NOMO-1 (cell line): ENCODE results near the gene MAPK9.
A peak's percentile ranks its signal among the peaks of the same experiment; 100 is the strongest.

Experiments
- DNase-seq, 2 experiments: peaks; one replicate each; lab custom pipeline; 2025; ENCODE audit not compliant: unreplicated experiment in 2 of 2; lab: John Stamatoyannopoulos, UW

Gene MAPK9

GRCh38 chr5:180296771-180297170 lies 4.9 kb upstream of the MAPK9 start:
- no peak for DNase-seq

GRCh38 chr5:180294913-180295555 lies 3.2 kb upstream of the MAPK9 start:
- no peak for DNase-seq

GRCh38 chr5:180294411-180294810 lies 2.5 kb upstream of the MAPK9 start:
- DNase-seq = no peak

GRCh38 chr5:180291234-180291940 lies 496 bp downstream of the MAPK9 start:
- peak in 1 of 2 experiments; percentile 29 for DNase-seq

- DNase-seq = no peak
These were observed 1.2 kb downstream of the MAPK9 start for GRCh38 chr5:180290568-180291233.

- no peak for DNase-seq
These were observed 1.9 kb downstream of the MAPK9 start for GRCh38 chr5:180289966-180290365.

- DNase-seq = no peak
These were observed 2.5 kb downstream of the MAPK9 start for GRCh38 chr5:180289433-180289832.

- DNase-seq = no peak
These were observed 4.0 kb downstream of the MAPK9 start for GRCh38 chr5:180287868-180288267.

GRCh38 chr5:180287404-180287803 lies 4.5 kb downstream of the MAPK9 start:
- DNase-seq = no peak

GRCh38 chr5:180284149-180284548 lies 7.7 kb downstream of the MAPK9 start:
- no peak for DNase-seq

GRCh38 chr5:180283026-180283615 lies 8.8 kb downstream of the MAPK9 start:
- DNase-seq = no peak

- DNase-seq = no peak
These were observed 9.6 kb downstream of the MAPK9 start for GRCh38 chr5:180282281-180282680.

GRCh38 chr5:180281706-180282105 lies 10.2 kb downstream of the MAPK9 start:
- DNase-seq = no peak

GRCh38 chr5:180274695-180275094 lies 17.2 kb downstream of the MAPK9 start:
- DNase-seq = no peak

- peak; percentile 16 to 48 for DNase-seq
These were observed 20.7 kb downstream of the MAPK9 start for GRCh38 chr5:180271221-180271620.

GRCh38 chr5:180259260-180259611 lies 32.6 kb downstream of the MAPK9 start:
- DNase-seq = no peak

- no peak for DNase-seq
These were observed 38.7 kb downstream of the MAPK9 start for GRCh38 chr5:180253036-180253824.

GRCh38 chr5:180251887-180252286 lies 40.0 kb downstream of the MAPK9 start:
- DNase-seq = no peak

- DNase-seq = no peak
These were observed 40.7 kb downstream of the MAPK9 start for GRCh38 chr5:180251141-180251540.

GRCh38 chr5:180250329-180250728 lies 41.6 kb downstream of the MAPK9 start:
- DNase-seq = no peak

GRCh38 chr5:180241600-180241999 lies 50.3 kb downstream of the MAPK9 start:
- no peak for DNase-seq
